ENCODE results near the gene RNASEH2C. TPM values are rescaled to one million over a fixed set of nuclear protein-coding genes. Genes with fewer than 3 reads are reported as not detected.

Gene RNASEH2C
- total and polyA plus RNA-seq, 7 donors = 17.5 to 62.3 (median 38.4) TPM

- Histone ChIP-seq H3K27ac (no peak overlapping the region), H3K9me3 (no peaks in the 10 kb centered on the region), H3K27me3 (ENCODE audit: insufficient read depth in 3 of 3, low read length in 2 of 3) (no peaks in the 10 kb centered on the region), H3K4me3 (no peak overlapping the region), H3K36me3 (ENCODE audit: insufficient read depth in 1 of 2, low read depth in 1 of 2) (no peaks in the 10 kb centered on the region), H3K4me1 (no peaks in the 10 kb centered on the region)
- intact Hi-C loops (cut with DNase I) = no loop called here
- DNase-seq = no peak
- ATAC-seq = no peak
- WGBS, 3 donors = 76 to 85% (median 84%) methylated on average over 1 of the region's 1 CpG
- TF ChIP-seq CTCF (IDR thresholded peaks at IDR 0.05) = no peak
These were observed 18.9 kb downstream of the RNASEH2C start for GRCh38 chr11:65701686-65702085.

GRCh38 chr11:65700399-65700798, 20.2 kb downstream of the RNASEH2C start:
- H3K27me3 ChIP-seq (ENCODE audit: insufficient read depth in 3 of 3, low read length in 2 of 3) = no peaks in the 10 kb centered on the region
- DNase-seq = no peak
- no peaks in the 10 kb centered on the region for H3K36me3 ChIP-seq (ENCODE audit: insufficient read depth in 1 of 2, low read depth in 1 of 2)
- no peaks in the 10 kb centered on the region for H3K9me3 ChIP-seq
- no peak overlapping the region for H3K4me3 ChIP-seq
- no peaks in the 10 kb centered on the region for H3K4me1 ChIP-seq
- intact Hi-C loops (cut with DNase I) = no loop called here
- WGBS, 3 donors = 73 to 82% (median 77%) methylated on average over 3 of the region's 3 CpGs
- no peak overlapping the region for H3K27ac ChIP-seq
- ATAC-seq = no peak
- TF ChIP-seq CTCF (IDR thresholded peaks at IDR 0.05) = no peak

GRCh38 chr11:65699306-65699705, 21.3 kb downstream of the RNASEH2C start:
- no peak for ATAC-seq
- H3K9me3 ChIP-seq = no peaks in the 10 kb centered on the region
- no peaks in the 10 kb centered on the region for H3K36me3 ChIP-seq (ENCODE audit: insufficient read depth in 1 of 2, low read depth in 1 of 2)
- H3K27ac ChIP-seq = no peak overlapping the region
- intact Hi-C loops (cut with DNase I) = no loop called here
- H3K27me3 ChIP-seq (ENCODE audit: insufficient read depth in 3 of 3, low read length in 2 of 3) = no peaks in the 10 kb centered on the region
- DNase-seq = no peak
- WGBS, 3 donors = 65 to 72% (median 72%) methylated on average over 7 of the region's 7 CpGs
- TF ChIP-seq CTCF (IDR thresholded peaks at IDR 0.05) = no peak
- no peaks in the 10 kb centered on the region for H3K4me1 ChIP-seq
- no peak overlapping the region for H3K4me3 ChIP-seq

GRCh38 chr11:65698205-65698604, 22.4 kb downstream of the RNASEH2C start:
- TF ChIP-seq CTCF (IDR thresholded peaks at IDR 0.05) = no peak
- no peaks in the 10 kb centered on the region for H3K4me1 ChIP-seq
- no peaks in the 10 kb centered on the region for H3K27me3 ChIP-seq (ENCODE audit: insufficient read depth in 3 of 3, low read length in 2 of 3)
- intact Hi-C loops (cut with DNase I) = no loop called here
- WGBS, 3 donors = 46 to 59% (median 55%) methylated on average over 8 of the region's 8 CpGs
- DNase-seq (no peak), ATAC-seq (no peak)
- H3K36me3 ChIP-seq (ENCODE audit: insufficient read depth in 1 of 2, low read depth in 1 of 2) = no peaks in the 10 kb centered on the region
- no peak overlapping the region for H3K27ac ChIP-seq
- H3K9me3 ChIP-seq = no peaks in the 10 kb centered on the region
- no peak overlapping the region for H3K4me3 ChIP-seq

- Histone ChIP-seq H3K36me3 (ENCODE audit: insufficient read depth in 1 of 2, low read depth in 1 of 2) (no peaks in the 10 kb centered on the region), H3K9me3 (no peaks in the 10 kb centered on the region), H3K27ac (no peak overlapping the region), H3K27me3 (ENCODE audit: insufficient read depth in 3 of 3, low read length in 2 of 3) (no peaks in the 10 kb centered on the region), H3K4me1 (no peaks in the 10 kb centered on the region), H3K4me3 (no peak overlapping the region)
- no peak for TF ChIP-seq CTCF (IDR thresholded peaks at IDR 0.05)
- intact Hi-C loops (cut with DNase I) = no loop called here
- DNase-seq = no peak
- WGBS, 3 donors = 71 to 78% (median 73%) methylated on average over 5 of the region's 5 CpGs
- no peak for ATAC-seq
These were observed 23.6 kb downstream of the RNASEH2C start for GRCh38 chr11:65696802-65697552.

Data from psoas muscle (tissue), 8 donors.